ENCODE results near the gene SFXN2. TPM values are rescaled to one million over a fixed set of nuclear protein-coding genes. Genes with fewer than 3 reads are reported as not detected.
"Not testable (repeated sequence)": the region's sequence is repeated elsewhere in the genome, so short reads cannot be mapped to it uniquely, and the experiment has no call there.

The SFXN2 gene, protein sequence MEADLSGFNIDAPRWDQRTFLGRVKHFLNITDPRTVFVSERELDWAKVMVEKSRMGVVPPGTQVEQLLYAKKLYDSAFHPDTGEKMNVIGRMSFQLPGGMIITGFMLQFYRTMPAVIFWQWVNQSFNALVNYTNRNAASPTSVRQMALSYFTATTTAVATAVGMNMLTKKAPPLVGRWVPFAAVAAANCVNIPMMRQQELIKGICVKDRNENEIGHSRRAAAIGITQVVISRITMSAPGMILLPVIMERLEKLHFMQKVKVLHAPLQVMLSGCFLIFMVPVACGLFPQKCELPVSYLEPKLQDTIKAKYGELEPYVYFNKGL
- total RNA-seq: 28.3 TPM

- peak; percentile 68 for DNase-seq (ENCODE audit: low spot score)
Observed at GRCh38 chr10:102714621-102715455, at the start of gene SFXN2. SFXN2 (plus strand) TSS chr10:102714636; CDS start chr10:102726637, 12,001 bp downstream.

- DNase-seq (ENCODE audit: low spot score): no peak
Observed at GRCh38 chr10:102665904-102666509, 48.4 kb upstream of the SFXN2 start.

DNA sequence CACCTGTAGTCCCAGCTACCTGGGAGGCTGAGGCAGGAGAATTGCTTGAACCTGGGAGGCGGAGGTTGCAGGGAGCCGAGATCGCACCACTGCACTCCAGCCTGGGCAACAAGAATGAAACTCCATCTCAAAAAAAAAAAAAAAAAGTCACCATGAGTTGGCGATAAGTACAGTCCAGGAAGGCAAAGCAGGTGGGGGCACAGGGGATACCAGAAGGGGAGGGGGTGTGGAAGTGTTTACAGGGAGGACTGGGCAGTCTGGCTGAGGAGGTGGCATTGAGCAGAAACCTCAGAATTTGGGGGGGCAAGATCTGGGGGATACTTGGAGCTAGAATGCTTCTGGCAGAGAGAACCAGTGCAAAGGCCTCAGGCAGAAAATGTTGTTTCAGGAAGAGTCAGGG is 47.0 kb upstream of the SFXN2 start:
- not testable (repeated sequence) for DNase-seq (ENCODE audit: low spot score)

GRCh38 chr10:102668326-102669107 is 45.9 kb upstream of the SFXN2 start:
- no peak for DNase-seq (ENCODE audit: low spot score)

GRCh38 chr10:102669206-102670064 is 45.0 kb upstream of the SFXN2 start:
- no peak for DNase-seq (ENCODE audit: low spot score)

DNA sequence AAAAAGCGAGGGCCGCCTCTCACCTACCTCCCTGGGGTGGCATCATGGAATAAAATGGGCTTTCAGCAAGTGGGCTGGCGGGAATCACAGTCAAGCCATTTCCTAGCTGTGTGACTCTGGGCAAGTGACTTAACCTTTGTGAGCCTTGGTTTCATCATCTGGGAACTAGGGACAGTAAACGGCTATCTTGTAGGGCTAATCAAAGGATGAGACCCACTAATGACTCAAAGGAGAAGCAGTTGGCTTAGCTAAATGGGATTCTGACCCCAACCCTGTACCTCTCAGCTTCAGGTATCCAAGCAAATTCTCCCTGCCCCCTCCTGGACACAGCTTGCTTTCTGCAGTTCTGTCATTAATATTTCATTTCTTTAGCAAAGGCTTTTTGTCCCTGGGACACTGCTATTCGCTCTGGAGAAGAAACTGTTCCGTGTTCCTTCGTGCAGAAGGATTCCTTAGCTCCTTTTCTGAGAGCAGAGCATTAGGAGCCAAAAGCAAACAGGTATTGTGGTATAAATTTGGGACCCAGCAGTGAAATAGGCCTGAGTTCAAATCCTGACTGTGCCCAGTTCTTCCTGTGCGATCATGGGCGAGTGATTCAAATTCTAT is 44.3 kb upstream of the SFXN2 start:
- DNase-seq (ENCODE audit: low spot score): no peak

- DNase-seq (ENCODE audit: low spot score): no peak
Observed at GRCh38 chr10:102670871-102671434, 43.5 kb upstream of the SFXN2 start.

GRCh38 chr10:102673236-102673818 is 41.1 kb upstream of the SFXN2 start:
- no peak for DNase-seq (ENCODE audit: low spot score)

- DNase-seq (ENCODE audit: low spot score): peak; percentile 82
Observed at GRCh38 chr10:102673819-102674511, 40.5 kb upstream of the SFXN2 start.

DNA sequence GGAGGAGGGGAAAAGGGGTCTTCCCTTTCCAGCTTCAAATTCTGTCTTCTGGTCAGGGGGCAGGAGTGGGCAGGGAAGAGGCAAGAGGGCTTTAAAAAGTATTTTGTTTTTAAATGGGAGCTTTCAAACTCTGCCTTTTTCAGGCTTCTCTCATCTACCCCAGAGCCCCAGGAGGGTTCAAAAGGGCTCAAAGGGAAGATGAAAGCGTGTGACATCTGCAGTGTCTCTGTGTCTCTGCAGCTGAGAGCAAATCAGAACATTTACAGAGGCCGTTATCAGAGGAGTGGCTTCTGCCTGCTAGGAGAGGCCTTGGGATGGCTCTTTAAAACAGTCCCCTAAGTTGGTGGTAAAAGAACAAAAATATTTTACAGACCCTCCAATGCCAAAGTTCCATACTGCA is 39.9 kb upstream of the SFXN2 start:
- DNase-seq (ENCODE audit: low spot score): no peak

GRCh38 chr10:102675011-102675665 is 39.3 kb upstream of the SFXN2 start:
- DNase-seq (ENCODE audit: low spot score): no peak

DNA sequence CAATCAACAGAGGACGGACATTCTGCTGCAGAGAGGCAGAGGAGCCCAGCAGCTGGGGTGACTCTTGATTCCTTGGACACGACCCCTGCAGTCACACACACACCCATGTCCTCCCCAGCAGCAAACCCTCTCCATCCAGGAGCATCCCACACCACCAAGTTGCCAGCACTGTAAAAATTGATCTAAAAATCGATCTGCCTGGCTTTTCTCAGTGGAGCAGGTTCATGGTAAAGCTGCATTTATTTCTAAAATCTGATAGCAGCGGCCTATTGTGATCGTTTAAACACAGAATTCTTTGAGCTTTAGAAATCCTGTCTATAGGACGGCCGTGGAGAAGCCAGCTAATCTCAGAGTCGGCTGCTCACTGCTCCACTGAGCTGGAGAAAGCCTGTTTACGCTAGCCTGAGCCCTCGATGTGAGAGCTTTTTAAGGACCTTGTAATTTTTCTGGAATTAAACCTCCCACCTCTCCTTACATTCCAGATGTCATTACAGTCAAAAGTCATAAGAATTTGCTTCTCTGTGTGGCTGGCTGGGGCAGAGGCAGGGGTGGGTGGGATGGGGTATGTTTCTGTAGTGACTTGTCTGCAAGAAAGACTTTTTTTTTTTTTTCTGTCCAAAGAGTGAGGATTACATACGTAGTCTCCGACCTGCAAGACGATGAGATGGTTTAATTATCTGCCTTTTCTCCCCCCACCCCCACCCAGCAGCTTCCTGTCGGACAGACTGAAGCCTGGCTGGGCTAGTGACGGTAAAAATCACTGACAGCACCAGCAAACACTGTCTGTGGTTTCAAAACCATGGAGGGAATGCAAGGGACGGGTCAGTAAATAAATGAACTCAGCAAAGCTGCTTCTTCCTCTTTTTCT is 38.5 kb upstream of the SFXN2 start:
- DNase-seq (ENCODE audit: low spot score): peak; percentile 61

DNA sequence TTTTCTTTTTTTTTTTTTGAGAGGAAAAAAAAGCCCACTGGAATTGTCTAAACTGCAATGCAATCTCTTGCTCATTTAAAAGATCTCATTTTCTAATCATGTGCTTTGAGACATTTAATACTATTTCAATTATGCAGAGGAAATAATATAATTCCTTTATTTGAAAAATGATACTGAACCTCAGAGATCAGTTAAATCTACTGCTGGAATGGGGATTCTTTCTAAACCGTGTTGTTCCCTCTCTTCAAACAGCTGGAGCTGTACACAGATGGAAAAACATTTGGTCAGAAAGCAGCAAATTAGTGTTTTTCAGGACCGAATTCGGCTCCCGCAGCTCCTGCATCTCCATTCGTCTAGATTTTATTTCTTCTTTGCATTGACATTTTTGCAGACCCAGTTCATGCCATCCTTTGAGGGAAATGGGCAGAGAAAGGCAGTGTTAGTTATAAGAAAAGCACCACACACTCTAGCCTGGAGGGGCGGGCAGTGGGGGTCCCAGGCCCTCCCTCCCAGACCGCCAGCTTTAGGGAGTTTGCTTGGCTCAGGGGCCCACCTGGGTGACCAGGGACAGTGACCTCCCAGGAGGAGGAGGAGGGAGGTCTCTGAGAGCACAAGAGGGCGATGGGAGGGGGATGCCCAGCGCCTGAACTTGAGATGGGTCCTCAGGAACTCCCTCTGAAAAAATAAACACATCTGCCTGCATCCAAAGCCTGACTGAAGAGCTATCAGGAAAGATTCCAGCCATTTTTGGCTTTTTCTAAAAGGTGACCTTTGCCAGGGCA is 37.7 kb upstream of the SFXN2 start:
- DNase-seq (ENCODE audit: low spot score): no peak

GRCh38 chr10:102677331-102678067 is 36.9 kb upstream of the SFXN2 start:
- no peak for DNase-seq (ENCODE audit: low spot score)

- peak; percentile 39 for DNase-seq (ENCODE audit: low spot score)
Observed at GRCh38 chr10:102678068-102678400, 36.4 kb upstream of the SFXN2 start.

DNA sequence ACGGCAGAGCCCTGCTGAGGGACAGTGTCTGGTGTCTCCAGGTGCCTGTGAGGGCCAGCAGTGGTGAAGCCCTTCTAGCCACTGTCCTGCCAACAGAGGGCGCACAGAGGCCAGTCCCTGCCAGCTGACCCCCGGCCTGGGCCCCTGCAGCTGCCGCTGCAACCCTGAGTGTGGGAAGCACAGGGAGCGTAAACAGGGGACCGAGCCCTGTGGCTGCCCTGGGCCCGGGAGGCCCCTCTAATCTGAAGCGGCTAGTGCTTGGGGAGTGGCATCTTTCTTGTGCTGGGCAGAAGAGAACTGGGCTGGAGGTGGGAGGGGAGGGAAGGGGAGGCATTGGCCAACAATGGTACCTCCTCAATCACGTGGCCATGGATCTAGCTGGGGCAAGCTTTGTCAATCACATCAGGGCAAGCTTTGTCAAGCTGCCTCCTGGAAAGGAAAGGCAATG is 35.6 kb upstream of the SFXN2 start:
- peak; percentile 77 for DNase-seq (ENCODE audit: low spot score)

All from ureter (tissue), 1 donor.